ENCODE data around the gene AGBL1. TPM values are rescaled to one million over a fixed set of nuclear protein-coding genes. Genes with fewer than 3 reads are reported as not detected.

The AGBL1 gene
- total RNA-seq, 1 donor from 2014 or later, result not detected

DNA sequence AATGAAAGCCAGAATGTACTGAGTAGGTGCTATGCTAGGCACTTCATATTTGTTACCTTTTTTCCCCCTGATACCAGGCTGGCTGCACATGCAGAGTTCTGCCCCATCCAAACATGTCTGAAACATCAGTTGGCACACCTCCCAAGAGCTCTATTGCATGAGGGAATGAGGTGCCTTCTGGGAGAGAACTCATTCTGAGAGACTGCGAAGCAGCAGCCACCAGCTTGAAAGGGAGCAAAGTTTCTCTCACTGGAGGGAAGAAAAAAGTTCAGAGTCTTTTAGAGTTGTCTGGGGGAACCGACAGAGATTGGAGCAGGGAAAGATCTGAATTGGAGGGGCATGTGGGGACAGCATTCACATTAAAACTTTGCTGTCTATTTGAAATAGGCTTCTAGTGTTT lies 84.1 kb downstream of the AGBL1 start:
- DNase-seq (ENCODE audit: low read depth in 2 of 2), result no peak

GRCh38 chr15:86164232-86164898 lies 84.7 kb downstream of the AGBL1 start:
- DNase-seq (ENCODE audit: low read depth in 2 of 2), result no peak

DNA sequence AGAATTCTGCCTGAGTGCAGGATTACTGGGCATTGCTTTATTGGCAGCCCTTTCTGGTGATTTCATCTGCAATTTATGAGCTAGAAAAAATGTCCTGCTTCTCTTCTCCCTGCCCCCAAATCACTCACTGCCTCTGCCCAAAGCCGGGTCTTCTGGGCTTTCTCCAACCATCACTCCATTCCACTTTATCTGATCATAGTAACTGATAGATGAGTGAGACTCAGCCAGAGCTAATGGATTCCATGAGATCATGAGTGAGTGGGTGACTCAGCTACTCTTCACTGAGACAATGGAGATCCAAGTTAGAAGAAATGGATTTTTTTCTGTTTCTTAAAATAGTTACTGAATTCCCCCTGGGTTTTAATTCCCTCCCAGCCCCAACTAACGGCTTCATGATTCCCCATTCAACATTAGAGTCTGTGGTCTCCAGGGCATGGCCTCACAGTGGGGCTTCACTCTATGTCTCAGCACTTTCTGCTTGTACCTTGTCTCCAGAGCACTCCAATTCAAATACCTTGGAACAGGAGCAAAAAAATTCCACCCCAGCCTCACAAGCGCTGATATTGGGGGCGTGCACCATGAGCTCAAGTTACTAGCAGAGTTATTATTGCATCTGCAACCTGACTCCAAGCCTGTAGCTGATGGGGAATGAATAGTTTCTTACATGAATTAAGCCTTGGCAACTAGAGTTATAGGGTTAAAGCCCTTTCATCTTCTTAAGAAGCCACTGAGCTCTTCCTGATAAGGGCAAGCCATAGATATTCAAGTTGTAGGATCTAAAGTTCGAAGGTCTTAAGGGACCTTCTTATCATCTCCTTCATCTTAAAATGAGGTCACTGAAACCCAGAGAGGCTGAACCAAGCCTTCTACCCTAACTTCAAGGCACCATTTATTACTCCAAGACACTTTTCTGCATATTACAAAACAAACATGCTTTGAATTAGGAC lies 85.9 kb downstream of the AGBL1 start:
- no peak for DNase-seq (ENCODE audit: low read depth in 2 of 2)

DNA sequence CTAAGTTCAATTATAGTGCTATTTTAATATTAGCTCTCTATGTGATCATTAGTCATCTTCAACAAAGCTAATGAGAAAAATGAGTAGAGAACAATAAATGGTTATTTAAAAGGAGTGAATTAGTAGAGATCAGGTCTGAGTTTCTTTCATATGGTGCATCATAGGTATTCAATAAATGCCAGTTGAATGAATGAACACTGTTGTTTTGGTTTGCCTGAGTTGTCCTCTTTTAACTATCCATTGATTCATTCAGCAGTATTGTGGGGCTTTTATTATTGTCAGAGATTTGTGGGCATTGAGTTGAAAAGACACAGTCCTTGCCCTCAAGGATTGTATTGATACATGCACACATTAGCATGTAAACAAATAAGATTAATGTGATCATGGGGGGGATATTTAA lies 88.2 kb downstream of the AGBL1 start:
- DNase-seq (ENCODE audit: low read depth in 2 of 2), result no peak

DNA sequence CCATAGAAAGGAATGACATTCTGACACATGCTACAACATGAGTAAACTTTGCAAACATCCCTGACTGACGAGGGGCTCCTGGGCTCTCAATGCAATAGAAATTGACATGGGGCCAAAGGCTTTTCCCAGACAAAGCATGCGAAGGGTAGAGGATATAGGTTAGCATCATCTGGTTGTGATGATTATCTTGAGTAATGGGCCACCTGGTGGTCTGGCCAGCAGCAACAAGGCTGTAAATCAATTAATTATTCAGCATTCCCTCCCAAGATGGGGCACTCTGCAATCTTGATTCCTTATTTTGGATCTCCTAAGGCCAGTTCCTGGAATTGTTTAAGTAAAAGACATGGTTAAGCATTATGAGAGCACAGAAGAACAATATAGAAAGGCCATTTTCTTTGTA lies 99.2 kb downstream of the AGBL1 start:
- no peak for DNase-seq (ENCODE audit: low read depth in 2 of 2)

DNA sequence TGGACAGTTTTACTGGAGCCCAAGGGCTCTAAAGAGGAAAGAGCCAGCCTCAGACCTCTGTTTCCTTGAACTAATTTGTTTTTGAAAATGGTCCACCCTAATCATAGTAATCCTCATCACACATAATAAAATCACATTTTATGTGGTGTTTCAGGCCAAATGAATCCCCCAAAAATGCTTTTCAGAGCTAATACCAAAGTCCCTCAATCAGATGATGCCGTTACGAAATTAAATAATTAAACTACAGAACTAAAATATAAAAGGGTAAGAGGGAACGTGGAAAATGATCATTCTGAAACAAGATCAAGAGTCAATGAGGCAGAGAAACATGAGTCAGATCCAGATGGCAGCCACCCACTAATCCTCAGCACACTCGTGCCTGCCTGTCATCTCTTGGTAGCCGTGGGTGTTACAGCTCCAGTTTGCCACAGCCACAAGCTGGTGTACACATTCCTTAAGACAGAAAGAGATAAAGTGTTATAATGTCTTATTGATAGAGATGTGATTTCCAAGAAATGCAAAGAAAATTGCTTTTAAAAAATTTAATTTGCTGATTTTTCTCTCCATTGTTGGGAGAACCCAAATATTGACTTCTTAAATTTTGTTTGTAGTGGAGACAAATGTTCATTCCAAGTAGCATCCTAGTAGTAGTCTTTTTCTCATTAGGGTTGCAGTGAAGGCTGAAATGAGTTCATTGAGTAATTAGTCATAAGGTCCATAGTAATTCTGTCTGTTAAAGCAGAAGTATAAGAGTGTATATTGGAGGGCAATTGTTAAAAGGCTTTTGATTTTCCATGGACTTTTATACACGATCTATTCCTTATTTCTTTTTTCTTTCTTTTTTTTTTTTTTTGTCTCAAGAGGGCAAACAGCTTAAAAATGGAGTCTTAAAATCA lies 104.2 kb downstream of the AGBL1 start:
- no peak for DNase-seq (ENCODE audit: low read depth in 2 of 2)

GRCh38 chr15:86193716-86194380 lies 114.2 kb downstream of the AGBL1 start:
- no peak for DNase-seq (ENCODE audit: low read depth in 2 of 2)

GRCh38 chr15:86197770-86198169 lies 118.1 kb downstream of the AGBL1 start:
- DNase-seq (ENCODE audit: low read depth in 2 of 2), result no peak

- no peak for DNase-seq (ENCODE audit: low read depth in 2 of 2)
Observed at GRCh38 chr15:86199467-86200145, 119.9 kb downstream of the AGBL1 start.

DNA sequence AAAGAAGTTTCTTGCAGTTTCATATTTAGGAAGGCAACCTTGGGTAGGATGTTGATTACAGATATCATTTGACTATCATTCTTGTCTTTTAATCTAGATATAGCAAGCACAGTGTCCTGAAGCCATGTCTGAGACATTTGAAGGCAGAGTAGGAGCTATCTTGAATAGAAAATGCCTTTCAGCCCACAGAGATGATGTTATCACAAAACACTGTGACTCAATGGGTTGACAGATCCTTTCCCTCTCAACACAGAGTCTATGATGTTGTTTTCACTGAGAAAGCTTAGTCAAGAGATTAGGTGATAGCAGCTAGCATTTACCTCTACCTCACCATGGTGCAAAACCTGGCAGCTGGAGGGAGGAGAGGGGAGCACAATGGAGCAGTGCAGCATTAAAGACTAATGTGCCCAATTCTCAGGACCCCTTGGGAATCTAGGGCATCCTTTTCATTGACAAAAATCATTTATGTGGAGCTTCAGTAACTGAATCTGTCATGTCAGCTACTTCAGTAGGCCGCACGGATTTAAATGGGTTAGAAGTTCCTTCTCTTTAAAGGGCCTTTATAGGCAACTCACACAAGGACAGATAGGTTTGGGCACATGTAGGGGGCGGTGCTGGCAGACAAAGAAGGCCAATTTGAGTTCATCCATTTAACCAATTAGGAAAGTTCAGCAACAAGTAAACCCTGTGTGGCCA lies 121.8 kb downstream of the AGBL1 start:
- DNase-seq (ENCODE audit: low read depth in 2 of 2), result no peak

GRCh38 chr15:86203462-86203861 lies 123.8 kb downstream of the AGBL1 start:
- no peak for DNase-seq (ENCODE audit: low read depth in 2 of 2)

DNA sequence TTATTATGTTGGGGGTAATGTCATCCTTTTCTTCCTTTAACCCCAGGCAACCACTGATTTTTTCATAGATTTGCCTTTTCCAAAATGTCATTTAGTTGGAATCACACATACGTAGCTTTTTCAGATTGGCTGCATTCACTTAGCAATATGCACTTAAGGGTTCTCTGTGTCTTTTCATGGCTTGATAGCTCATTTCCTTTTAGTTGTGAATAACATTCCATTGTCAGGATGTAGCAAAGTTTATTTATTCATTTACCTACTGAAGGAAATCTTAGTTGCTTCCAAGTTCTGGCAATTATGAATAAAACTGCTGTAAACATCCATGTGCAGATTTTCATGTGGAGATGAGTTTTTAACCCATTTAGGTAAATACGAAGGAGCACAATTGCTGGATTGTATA lies 125.4 kb downstream of the AGBL1 start:
- no peak for DNase-seq (ENCODE audit: low read depth in 2 of 2)

DNA sequence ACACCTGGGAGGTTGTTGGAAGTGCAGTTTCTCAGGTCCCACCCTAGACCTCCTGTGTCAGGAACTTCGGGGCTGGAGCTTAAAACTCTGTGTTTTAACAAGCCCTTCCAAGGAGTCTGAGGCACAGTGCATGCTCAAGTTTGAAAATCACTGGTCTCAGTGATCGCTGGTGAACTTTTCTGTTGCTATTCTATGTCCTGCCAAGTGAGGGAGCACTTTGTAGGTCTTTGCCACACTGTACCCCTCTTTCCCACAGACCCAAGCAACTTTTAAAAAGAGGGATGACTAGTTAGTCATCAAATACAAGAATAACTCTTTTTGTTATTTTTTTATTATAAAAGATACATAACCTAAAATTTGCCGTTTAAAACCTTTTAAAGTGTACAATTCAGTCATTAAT lies 133.7 kb downstream of the AGBL1 start:
- no peak for DNase-seq (ENCODE audit: low read depth in 2 of 2)

- no peak for DNase-seq (ENCODE audit: low read depth in 2 of 2)
Observed at GRCh38 chr15:86213888-86214287, 134.2 kb downstream of the AGBL1 start.

DNA sequence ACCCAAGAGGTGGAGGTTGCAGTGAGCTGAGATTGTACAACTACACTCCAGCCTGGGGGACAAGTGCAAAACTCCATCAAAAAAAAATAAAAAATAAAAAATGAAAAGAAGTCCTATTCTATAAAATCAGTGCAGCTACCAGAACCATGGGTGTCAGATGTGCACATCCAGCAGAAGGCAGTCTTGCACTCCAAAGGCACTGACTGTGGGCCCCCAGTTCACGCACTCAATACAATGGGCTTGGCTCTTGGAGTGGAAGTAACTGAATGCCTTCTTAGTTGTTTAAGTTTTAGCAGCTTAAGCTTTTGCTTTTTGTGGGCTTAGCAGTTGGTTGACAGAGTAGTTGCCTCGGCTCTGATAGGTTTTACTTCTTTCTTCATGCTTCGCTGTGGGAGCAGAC lies 141.4 kb downstream of the AGBL1 start:
- no peak for DNase-seq (ENCODE audit: low read depth in 2 of 2)

GRCh38 chr15:86229306-86229705 lies 149.6 kb downstream of the AGBL1 start:
- no peak for DNase-seq (ENCODE audit: low read depth in 2 of 2)

DNA sequence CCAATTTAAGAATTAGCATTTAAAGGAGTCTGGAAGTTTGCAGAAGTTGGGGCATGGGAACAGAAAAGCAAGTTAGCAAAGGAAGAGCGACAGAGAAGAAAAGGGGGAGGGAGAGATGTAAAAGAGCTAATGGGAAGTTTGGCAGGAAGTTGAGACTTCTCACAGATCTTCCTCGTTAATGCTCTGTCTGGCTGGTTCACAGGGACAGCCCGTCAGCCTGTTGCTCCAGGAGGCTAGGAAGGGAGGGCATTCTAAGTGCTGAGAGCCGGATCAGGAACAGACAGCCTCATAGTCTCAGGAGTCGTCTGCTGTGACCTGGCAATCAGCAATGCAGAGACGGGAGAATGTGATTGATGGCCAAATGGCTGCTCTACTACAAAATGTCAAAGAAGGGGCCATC lies 150.3 kb downstream of the AGBL1 start:
- no peak for DNase-seq (ENCODE audit: low read depth in 2 of 2)

DNA sequence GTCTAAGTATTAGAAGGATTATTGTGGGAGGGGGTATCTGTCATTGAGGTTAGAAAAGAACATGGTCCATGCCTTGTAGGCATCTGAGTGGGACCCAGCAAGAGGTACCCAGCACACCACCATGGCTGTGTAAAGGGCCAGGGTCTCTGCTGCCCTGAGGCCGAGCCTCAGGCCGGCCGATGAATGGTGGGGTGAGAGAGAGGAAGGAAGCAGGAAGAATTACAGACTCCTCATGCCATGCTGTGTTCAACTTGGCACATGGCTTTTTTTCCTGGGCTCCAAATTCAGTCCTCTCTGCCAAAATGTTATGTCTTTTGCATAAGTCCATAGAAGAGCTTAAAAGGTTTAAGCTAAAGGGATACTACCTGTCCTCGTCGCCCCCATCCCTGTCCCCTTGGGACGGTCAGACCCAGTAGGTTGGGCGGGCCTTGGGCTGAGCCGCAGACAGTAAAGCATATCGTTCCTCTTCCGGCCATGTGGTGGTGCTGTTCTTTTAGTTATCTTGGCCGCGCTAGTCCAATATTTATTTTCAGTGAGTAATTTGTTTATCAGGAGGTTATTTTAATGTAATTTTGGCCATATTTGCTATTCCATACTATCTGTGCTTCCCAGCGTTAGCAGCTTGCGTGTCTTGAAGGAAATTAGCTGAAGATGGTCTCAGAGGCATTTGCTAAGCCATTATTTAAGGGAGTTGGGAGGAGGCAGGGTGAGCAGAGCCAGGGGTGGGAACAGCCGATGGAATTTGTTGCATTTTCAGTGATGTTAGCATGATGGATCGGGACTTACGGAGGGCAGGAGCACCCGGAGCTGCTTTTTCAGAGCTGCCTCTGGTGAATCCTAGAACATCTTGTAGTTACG lies 152.4 kb downstream of the AGBL1 start:
- DNase-seq (ENCODE audit: low read depth in 2 of 2), result no peak

DNA sequence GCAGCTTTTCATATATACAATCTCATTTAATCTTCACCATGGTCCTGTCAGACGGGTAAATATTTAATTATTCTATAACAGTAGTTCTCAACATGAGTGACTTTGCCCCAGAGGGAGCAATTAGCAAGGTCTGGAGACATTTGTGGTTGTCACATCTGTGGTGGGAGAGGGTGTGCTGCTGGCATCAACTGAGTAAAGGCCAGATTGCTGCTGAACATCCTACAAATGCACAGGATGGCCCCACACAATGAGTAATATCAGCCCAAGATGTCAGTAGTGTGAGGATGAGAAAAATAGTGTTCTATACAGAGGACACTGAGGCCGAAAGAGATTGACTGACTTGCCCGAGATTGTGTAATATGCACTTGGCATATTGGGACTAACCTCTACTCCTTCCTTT lies 156.0 kb downstream of the AGBL1 start:
- no peak for DNase-seq (ENCODE audit: low read depth in 2 of 2)

Measured in lung microvascular endothelial cell (primary cell).